B cell (primary cell): ENCODE results near the gene SAMD4A. TPM values are rescaled to one million over a fixed set of nuclear protein-coding genes. Genes with fewer than 3 reads are reported as not detected.

Source experiments
- ATAC-seq: fragments of 200-7000 bp; cut with Tn5 transposase; one replicate; pipeline ENCODE4 v1.10.0; 2021; ENCODE audit warnings: low read depth, mild to moderate bottlenecking, moderate number of reproducible peaks, moderate library complexity
- CTCF ChIA-PET: fragments of 350-600 bp; sonication (Branson Sonifier 250); formaldehyde crosslinking; loops from one replicate; lab custom pipeline; 2021; ENCODE audit warnings: antibody characterized with exemption, inconsistent platforms; lab: Charles Lee
- POLR2A ChIA-PET: fragments of 350-600 bp; sonication (Branson Sonifier 250); formaldehyde crosslinking; loops from one replicate; lab custom pipeline; 2021; ENCODE audit warnings: antibody characterized with exemption; lab: Charles Lee
- DNase-seq: peaks from one replicate; pipeline ENCODE4 v3.0.0; 2013
- H2AFZ ChIP-seq: 2 replicates; pipeline ENCODE4 v1.6.1; 2012; ENCODE audit warnings: mild to moderate bottlenecking, low read depth, low read length; ENCODE audit not compliant: insufficient read depth, poor library complexity, severe bottlenecking
- H3K27ac ChIP-seq, 2 donors: 1 replicate in 1 of 2; 2 replicates in 1 of 2; pipeline ENCODE4 v1.5.1; 2012 to 2013; ENCODE audit warnings: low read length in 2 of 2, mild to moderate bottlenecking in 2 of 2, moderate library complexity in 1 of 2
- H3K27me3 ChIP-seq, 4 experiments: fragments of 200-600 bp in 1 of 4; sonication (generic) in 1 of 4; replicated peaks in 1 of 4; 1 replicate in 2 of 4; 2 replicates in 2 of 4; pipeline versions ENCODE4 v1.6.1 to v1.7.0; 2013 to 2016; ENCODE audit warnings: low read length in 3 of 4, mild to moderate bottlenecking in 2 of 4, mixed read lengths in 1 of 4, moderate library complexity in 1 of 4; ENCODE audit not compliant: insufficient read depth in 4 of 4, control insufficient read depth in 3 of 4; ENCODE audit errors: control extremely low read depth in 1 of 4
- H3K36me3 ChIP-seq, 2 experiments: replicated peaks in 1 of 2; 1 replicate in 1 of 2; 2 replicates in 1 of 2; pipeline versions ENCODE4 v1.6.1 to v1.7.1; 2013; ENCODE audit warnings: low read length in 1 of 2; ENCODE audit not compliant: insufficient read depth in 2 of 2, control insufficient read depth in 1 of 2; ENCODE audit errors: control extremely low read depth in 1 of 2, extremely low read depth in 1 of 2
- H3K4me1 ChIP-seq, 2 donors: fragments of 200-600 bp in 1 of 2; sonication (generic) in 1 of 2; 1 replicate in 1 of 2; 2 replicates in 1 of 2; pipeline versions ENCODE4 v1.5.1 to v1.6.1; 2013 to 2017; ENCODE audit warnings: low read length in 2 of 2; ENCODE audit not compliant: control insufficient read depth in 2 of 2, insufficient read depth in 2 of 2
- H3K4me2 ChIP-seq: replicated peaks from 2 replicates; pipeline ENCODE3; 2012; ENCODE audit warnings: mild to moderate bottlenecking, low read depth, low read length; ENCODE audit not compliant: poor library complexity, severe bottlenecking
- H3K4me3 ChIP-seq, 5 experiments: fragments of 200-600 bp in 1 of 5; sonication (generic) in 1 of 5; 1 replicate in 3 of 5; 2 replicates in 2 of 5; pipeline versions ENCODE4 v1.5.1 to v1.7.0; 2011 to 2016; ENCODE audit warnings: low read length in 4 of 5, mild to moderate bottlenecking in 4 of 5, low read depth in 2 of 5, control low read depth in 1 of 5, moderate library complexity in 1 of 5; ENCODE audit not compliant: insufficient read depth in 1 of 5; ENCODE audit errors: control extremely low read depth in 1 of 5, extremely low read depth in 1 of 5
- H3K79me2 ChIP-seq: fragments of 200-600 bp; sonication (generic); one replicate; pipeline ENCODE4 v1.6.0; 2016; ENCODE audit warnings: low read length; ENCODE audit not compliant: control insufficient read depth, insufficient read depth
- H3K9ac ChIP-seq: fragments of 200-600 bp; sonication (generic); 2 replicates; pipeline ENCODE4 v1.6.1; 2017; ENCODE audit warnings: mild to moderate bottlenecking, low read length, moderate library complexity
- H3K9me3 ChIP-seq, 3 donors: one replicate each; pipeline versions ENCODE4 v1.6.1 to v1.7.1; 2013; ENCODE audit warnings: low read length in 2 of 3; ENCODE audit not compliant: control insufficient read depth in 2 of 3, insufficient read depth in 1 of 3; ENCODE audit errors: control extremely low read depth in 1 of 3
- H4K20me1 ChIP-seq: 2 replicates; pipeline ENCODE4 v1.6.0; 2012; ENCODE audit warnings: mild to moderate bottlenecking, low read length; ENCODE audit not compliant: insufficient read depth, control insufficient read depth, poor library complexity, severe bottlenecking
- H3K27ac Mint-ChIP-seq: one replicate; pipeline ENCODE4 v1.8.0; 2021; ENCODE audit warnings: mixed read lengths
- H3K27me3 Mint-ChIP-seq: one replicate; pipeline ENCODE4 v1.8.0; 2021; ENCODE audit warnings: mixed read lengths
- H3K4me1 Mint-ChIP-seq: one replicate; pipeline ENCODE4 v1.8.0; 2021; ENCODE audit warnings: mixed read lengths
- H3K4me3 Mint-ChIP-seq: one replicate; pipeline ENCODE4 v1.8.0; 2021; ENCODE audit warnings: mixed read lengths
- H3K9me3 Mint-ChIP-seq: one replicate; pipeline ENCODE4 v1.8.0; 2022; ENCODE audit warnings: mixed read lengths; ENCODE audit not compliant: insufficient read depth
- EZH2 ChIP-seq: IDR thresholded peaks from 2 replicates; pipeline ENCODE4 v1.6.1; 2012; ENCODE audit warnings: borderline replicate concordance, low read depth, mild to moderate bottlenecking, moderate library complexity, low read length; ENCODE audit not compliant: insufficient read depth, poor library complexity, severe bottlenecking
- WGBS: methylation state at CpG from one replicate; pipeline ENCODE4 v1.1.5; 2013; ENCODE audit warnings: missing lambda C conversion rate; ENCODE audit not compliant: insufficient coverage; 5-methylcytosine and 5-hydroxymethylcytosine counted together
- intact Hi-C: fragments of 100-400 bp; cut with micrococcal nuclease; formaldehyde crosslinking; loops from one replicate; pipeline ENCODE4 v1.10.0; 2022
- polyA plus RNA-seq: library from polyadenylated mRNA; depleted of rRNA; stranded (reverse); fragments of >200 nt; gene quantifications from 2 replicates; pipeline ENCODE4 v1.2.3, GENCODE V29; 2012
- total RNA-seq, 2 donors: library from RNA; stranded (reverse); fragments of 120-200 nt in 1 of 2; gene quantifications; 1 replicate in 1 of 2; 2 replicates in 1 of 2; pipeline versions ENCODE4 v1.2.3 to v1.2.4, GENCODE V29; 2013 to 2022
- TF ChIP-seq, protein P1 (sequence below): fragments of 200-600 bp; IDR thresholded peaks from one replicate; pipeline ENCODE4 v1.8.0; 2022; ENCODE audit warnings: antibody characterized with exemption, mild to moderate bottlenecking

SAMD4A gene
- total and polyA plus RNA-seq, 2 donors (not counting 1 experiment from before 2014, with no cell fraction given): 5.7 to 13.7 TPM

DNA sequence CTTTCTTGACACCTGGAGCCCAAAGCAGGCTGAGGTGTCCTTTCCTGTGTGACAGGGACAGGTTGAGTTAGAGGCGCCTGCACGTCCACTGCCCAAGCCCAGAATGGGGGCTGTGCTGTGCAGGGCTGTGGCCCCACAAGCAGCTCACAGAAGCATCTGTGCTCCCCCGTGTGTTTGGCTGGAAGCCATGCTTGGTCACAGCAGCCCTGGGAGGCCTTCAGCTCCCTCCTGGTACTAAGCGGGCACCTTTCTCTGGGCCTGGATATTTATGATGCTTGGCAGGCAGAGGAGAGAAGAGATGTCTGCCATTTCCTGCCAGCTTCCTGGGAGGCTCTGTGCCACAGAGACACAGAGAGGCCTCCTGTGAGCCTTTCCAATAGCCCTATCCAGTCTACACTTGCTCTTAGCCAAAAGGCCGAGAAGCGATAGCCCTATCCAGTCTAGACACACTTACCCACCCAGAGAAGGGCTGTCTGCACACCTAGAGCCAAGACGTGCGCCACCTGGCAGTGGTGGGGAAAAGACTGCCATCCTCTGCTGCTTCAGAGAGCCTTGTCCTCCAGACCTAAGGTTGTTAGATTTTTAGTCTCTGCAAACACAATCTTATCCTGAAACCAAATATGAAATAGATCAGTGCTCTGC lies 218.3 kb downstream of the SAMD4A start:
- CTCF ChIA-PET: interaction anchor here (0.5 to 4.6 kb wide), 7 partner anchors 9 to 221 kb away, joined by 3 to 27 read pairs (median 3); no protein-coding TSS in a partner anchor
- H3K4me2 ChIP-seq: no peak overlapping the region

More for the DNA sequence above, 218.3 kb downstream of the SAMD4A start:
- no peaks in the 10 kb centered on the region for H3K27me3 ChIP-seq
- H4K20me1 ChIP-seq: peaks cover 8% of the 10 kb centered on the region
- H3K27me3 Mint-ChIP-seq: no peaks in the 10 kb centered on the region
- DNase-seq (no peak), ATAC-seq (no peak)
- H3K4me3 Mint-ChIP-seq: no peak overlapping the region
- WGBS: 80% methylated on average over 4 of the region's 8 CpGs
- H3K27ac ChIP-seq: no peak overlapping the region
- no peak overlapping the region for H3K9ac ChIP-seq
- intact Hi-C loops: no loop called here
- no peaks in the 10 kb centered on the region for H3K79me2 ChIP-seq
- no peaks in the 10 kb centered on the region for H3K9me3 ChIP-seq
- H3K9me3 Mint-ChIP-seq: no peaks in the 10 kb centered on the region
- H3K27ac Mint-ChIP-seq: no peak overlapping the region
- TF ChIP-seq, protein P1, sequence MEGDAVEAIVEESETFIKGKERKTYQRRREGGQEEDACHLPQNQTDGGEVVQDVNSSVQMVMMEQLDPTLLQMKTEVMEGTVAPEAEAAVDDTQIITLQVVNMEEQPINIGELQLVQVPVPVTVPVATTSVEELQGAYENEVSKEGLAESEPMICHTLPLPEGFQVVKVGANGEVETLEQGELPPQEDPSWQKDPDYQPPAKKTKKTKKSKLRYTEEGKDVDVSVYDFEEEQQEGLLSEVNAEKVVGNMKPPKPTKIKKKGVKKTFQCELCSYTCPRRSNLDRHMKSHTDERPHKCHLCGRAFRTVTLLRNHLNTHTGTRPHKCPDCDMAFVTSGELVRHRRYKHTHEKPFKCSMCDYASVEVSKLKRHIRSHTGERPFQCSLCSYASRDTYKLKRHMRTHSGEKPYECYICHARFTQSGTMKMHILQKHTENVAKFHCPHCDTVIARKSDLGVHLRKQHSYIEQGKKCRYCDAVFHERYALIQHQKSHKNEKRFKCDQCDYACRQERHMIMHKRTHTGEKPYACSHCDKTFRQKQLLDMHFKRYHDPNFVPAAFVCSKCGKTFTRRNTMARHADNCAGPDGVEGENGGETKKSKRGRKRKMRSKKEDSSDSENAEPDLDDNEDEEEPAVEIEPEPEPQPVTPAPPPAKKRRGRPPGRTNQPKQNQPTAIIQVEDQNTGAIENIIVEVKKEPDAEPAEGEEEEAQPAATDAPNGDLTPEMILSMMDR: no peak
- TF ChIP-seq EZH2: no peak
- H3K4me3 ChIP-seq: no peak overlapping the region
- H3K4me1 ChIP-seq: peaks cover 14 to 21% of the 10 kb centered on the region in 2 donors
- H2AFZ ChIP-seq: no peak overlapping the region
- POLR2A ChIA-PET: no interaction called here
- peaks cover 0 to 18% of the 10 kb centered on the region in 2 experiments for H3K36me3 ChIP-seq
- peaks cover 22% of the 10 kb centered on the region for H3K4me1 Mint-ChIP-seq
